ENCODE data around the gene GPR17.

GRCh38 chr2:127678991-127679390, 33.0 kb downstream of the GPR17 start:
- no peak for TF ChIP-seq CTCF (IDR thresholded peaks at IDR 0.05; ENCODE audit: low read depth, low read length, missing input control)
- no peak for TF ChIP-seq TAF1 (conservative IDR thresholded peaks at IDR 0.05)

Data from liver (tissue), 3 donors.